ENCODE data around the gene TMCO4. TPM values are rescaled to one million over a fixed set of nuclear protein-coding genes. Genes with fewer than 3 reads are reported as not detected.

TMCO4 gene
- total RNA-seq, 1 experiment from 2014 or later, result 15.1 TPM

DNA sequence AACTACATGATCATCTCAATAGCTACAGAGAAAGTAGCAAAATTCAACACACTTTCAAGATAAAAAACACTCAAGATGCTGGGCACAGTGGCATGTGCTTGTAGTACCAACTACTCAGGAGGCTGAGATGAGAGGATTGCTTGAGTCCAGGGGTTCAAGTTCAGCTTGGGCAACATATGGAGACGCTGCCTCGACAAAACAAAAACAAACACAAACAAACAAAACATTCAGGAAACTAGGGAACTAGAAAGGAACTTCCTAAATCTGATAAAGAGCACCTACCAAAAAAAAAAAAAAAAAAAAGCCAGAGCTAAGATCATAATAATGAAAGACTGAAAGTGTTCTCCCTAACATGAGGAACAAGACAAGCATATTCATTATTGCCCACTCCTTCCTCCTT lies 38.1 kb upstream of the TMCO4 start:
- TF ChIP-seq, protein P1, sequence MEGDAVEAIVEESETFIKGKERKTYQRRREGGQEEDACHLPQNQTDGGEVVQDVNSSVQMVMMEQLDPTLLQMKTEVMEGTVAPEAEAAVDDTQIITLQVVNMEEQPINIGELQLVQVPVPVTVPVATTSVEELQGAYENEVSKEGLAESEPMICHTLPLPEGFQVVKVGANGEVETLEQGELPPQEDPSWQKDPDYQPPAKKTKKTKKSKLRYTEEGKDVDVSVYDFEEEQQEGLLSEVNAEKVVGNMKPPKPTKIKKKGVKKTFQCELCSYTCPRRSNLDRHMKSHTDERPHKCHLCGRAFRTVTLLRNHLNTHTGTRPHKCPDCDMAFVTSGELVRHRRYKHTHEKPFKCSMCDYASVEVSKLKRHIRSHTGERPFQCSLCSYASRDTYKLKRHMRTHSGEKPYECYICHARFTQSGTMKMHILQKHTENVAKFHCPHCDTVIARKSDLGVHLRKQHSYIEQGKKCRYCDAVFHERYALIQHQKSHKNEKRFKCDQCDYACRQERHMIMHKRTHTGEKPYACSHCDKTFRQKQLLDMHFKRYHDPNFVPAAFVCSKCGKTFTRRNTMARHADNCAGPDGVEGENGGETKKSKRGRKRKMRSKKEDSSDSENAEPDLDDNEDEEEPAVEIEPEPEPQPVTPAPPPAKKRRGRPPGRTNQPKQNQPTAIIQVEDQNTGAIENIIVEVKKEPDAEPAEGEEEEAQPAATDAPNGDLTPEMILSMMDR (IDR thresholded peaks at IDR 0.05; ENCODE audit: insufficient read depth in 1 of 2, low read depth in 1 of 2, low read length in 1 of 2, severe bottlenecking in 1 of 2, unreplicated experiment in 1 of 2), result no peak
- H3K27me3 Mint-ChIP-seq (ENCODE audit: insufficient read depth, unreplicated experiment), result peaks cover 5% of the 10 kb centered on the region
- no peak for DNase-seq
- BruUV-seq (replicated peaks), result no TSS peak
- ChIA-PET CTCF (no interaction called here), POLR2A (no interaction called here)
- Histone ChIP-seq H3K27me3 (replicated peaks; ENCODE audit: control insufficient read depth, insufficient read depth, low read length) (no peaks in the 10 kb centered on the region), H3K4me1 (no peaks in the 10 kb centered on the region), H3K36me3 (ENCODE audit: control insufficient read depth, insufficient read depth, low read length) (no peaks in the 10 kb centered on the region), H3K9me3 (no peaks in the 10 kb centered on the region), H3K4me3 (ENCODE audit: low read depth, low read length) (no peak overlapping the region)
- intact Hi-C loops (cut with micrococcal nuclease; ENCODE audit: unreplicated experiment), result no loop called here
- no peak overlapping the region for H3K27ac Mint-ChIP-seq (ENCODE audit: unreplicated experiment)
- no peaks in the 10 kb centered on the region for H3K9me3 Mint-ChIP-seq (ENCODE audit: unreplicated experiment)
- H3K36me3 Mint-ChIP-seq (ENCODE audit: insufficient read depth, unreplicated experiment), result no peaks in the 10 kb centered on the region
- no peaks in the 10 kb centered on the region for H3K4me1 Mint-ChIP-seq (ENCODE audit: low read depth, unreplicated experiment)
- H3K4me3 Mint-ChIP-seq (ENCODE audit: unreplicated experiment), result no peak overlapping the region

DNA sequence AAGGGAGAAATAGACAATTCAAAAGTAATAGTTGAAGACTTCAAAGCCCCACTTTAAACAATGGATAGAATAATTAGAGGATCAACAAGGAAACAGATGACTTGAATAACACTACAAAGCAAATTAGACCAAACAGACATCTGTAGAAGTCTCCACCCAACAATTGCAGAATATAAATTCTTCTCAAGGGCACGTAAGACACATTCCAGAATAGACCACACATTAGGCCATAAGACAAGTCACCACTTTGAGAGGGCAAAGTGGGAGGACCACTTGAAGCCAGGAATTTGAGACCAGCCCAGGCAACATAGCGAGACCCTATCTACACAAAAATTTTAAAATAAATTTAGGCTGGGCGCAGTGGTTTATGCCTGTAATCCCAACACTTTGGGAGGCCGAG lies 35.9 kb upstream of the TMCO4 start:
- no TSS peak for BruUV-seq (replicated peaks)
- DNase-seq, result no peak
- Histone ChIP-seq H3K27me3 (replicated peaks; ENCODE audit: control insufficient read depth, insufficient read depth, low read length) (no peaks in the 10 kb centered on the region), H3K4me1 (no peaks in the 10 kb centered on the region), H3K36me3 (ENCODE audit: control insufficient read depth, insufficient read depth, low read length) (no peaks in the 10 kb centered on the region), H3K9me3 (no peaks in the 10 kb centered on the region), H3K4me3 (ENCODE audit: low read depth, low read length) (no peak overlapping the region)
- intact Hi-C loops (cut with micrococcal nuclease; ENCODE audit: unreplicated experiment), result no loop called here
- H3K4me3 Mint-ChIP-seq (ENCODE audit: unreplicated experiment), result no peak overlapping the region
- TF ChIP-seq, protein P1 (IDR thresholded peaks at IDR 0.05; ENCODE audit: insufficient read depth in 1 of 2, low read depth in 1 of 2, low read length in 1 of 2, severe bottlenecking in 1 of 2, unreplicated experiment in 1 of 2), result no peak
- H3K27me3 Mint-ChIP-seq (ENCODE audit: insufficient read depth, unreplicated experiment), result peaks cover 5% of the 10 kb centered on the region
- H3K36me3 Mint-ChIP-seq (ENCODE audit: insufficient read depth, unreplicated experiment), result no peaks in the 10 kb centered on the region
- H3K27ac Mint-ChIP-seq (ENCODE audit: unreplicated experiment), result no peak overlapping the region
- no peaks in the 10 kb centered on the region for H3K9me3 Mint-ChIP-seq (ENCODE audit: unreplicated experiment)
- ChIA-PET CTCF (interaction anchor here (0.7 kb wide), 1 partner anchor 1970 kb away, joined by 4 read pairs; no protein-coding TSS in a partner anchor), POLR2A (no interaction called here)
- no peaks in the 10 kb centered on the region for H3K4me1 Mint-ChIP-seq (ENCODE audit: low read depth, unreplicated experiment)

DNA sequence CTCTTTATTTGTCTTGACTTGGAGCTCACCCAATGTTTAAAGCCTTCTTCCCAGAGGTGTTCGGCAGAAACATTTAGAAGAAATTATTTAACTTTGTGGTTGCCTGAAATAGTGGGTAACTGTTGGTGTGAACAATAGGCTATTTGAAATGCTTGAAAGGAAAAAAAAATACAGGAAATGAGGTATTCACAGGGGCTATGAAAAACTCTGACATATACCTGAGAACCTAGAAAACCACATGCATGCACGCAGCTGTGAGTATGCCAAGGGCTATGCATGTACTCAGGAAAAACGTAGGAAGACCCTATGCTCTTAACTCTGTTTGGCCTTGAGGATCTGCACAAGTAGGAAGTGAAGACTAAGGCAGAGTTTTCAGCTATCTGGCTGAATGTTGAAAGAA lies 31.7 kb upstream of the TMCO4 start:
- H3K4me3 Mint-ChIP-seq (ENCODE audit: unreplicated experiment), result no peak overlapping the region
- no peak for DNase-seq
- Histone ChIP-seq H3K4me3 (ENCODE audit: low read depth, low read length) (no peak overlapping the region), H3K9me3 (no peaks in the 10 kb centered on the region), H3K36me3 (ENCODE audit: control insufficient read depth, insufficient read depth, low read length) (no peaks in the 10 kb centered on the region), H3K27me3 (replicated peaks; ENCODE audit: control insufficient read depth, insufficient read depth, low read length) (no peaks in the 10 kb centered on the region), H3K4me1 (no peaks in the 10 kb centered on the region)
- intact Hi-C loops (cut with micrococcal nuclease; ENCODE audit: unreplicated experiment), result no loop called here
- no peaks in the 10 kb centered on the region for H3K9me3 Mint-ChIP-seq (ENCODE audit: unreplicated experiment)
- CTCF ChIA-PET, result no interaction called here
- POLR2A ChIA-PET, result no interaction called here
- H3K27me3 Mint-ChIP-seq (ENCODE audit: insufficient read depth, unreplicated experiment), result peaks cover 2% of the 10 kb centered on the region
- no peaks in the 10 kb centered on the region for H3K4me1 Mint-ChIP-seq (ENCODE audit: low read depth, unreplicated experiment)
- no peak overlapping the region for H3K27ac Mint-ChIP-seq (ENCODE audit: unreplicated experiment)
- H3K36me3 Mint-ChIP-seq (ENCODE audit: insufficient read depth, unreplicated experiment), result no peaks in the 10 kb centered on the region
- TF ChIP-seq, protein P1 (IDR thresholded peaks at IDR 0.05; ENCODE audit: insufficient read depth in 1 of 2, low read depth in 1 of 2, low read length in 1 of 2, severe bottlenecking in 1 of 2, unreplicated experiment in 1 of 2), result no peak
- BruUV-seq (replicated peaks), result no TSS peak
